GM04504 (cell line): ENCODE measurements around the gene MLPH.
"Not testable (repeated sequence)": the region's sequence is repeated elsewhere in the genome, so short reads cannot be mapped to it uniquely, and the experiment has no call there.

ENCODE experiments used
- DNase-seq: peaks from one replicate; pipeline ENCODE4 v3.0.0-alpha.2; 2012; ENCODE audit warnings: low read depth

Gene MLPH

GRCh38 chr2:237458519-237458918, 28.5 kb upstream of the MLPH start:
- no peak for DNase-seq

- no peak for DNase-seq
Observed at GRCh38 chr2:237459226-237459625, 27.8 kb upstream of the MLPH start.

DNA sequence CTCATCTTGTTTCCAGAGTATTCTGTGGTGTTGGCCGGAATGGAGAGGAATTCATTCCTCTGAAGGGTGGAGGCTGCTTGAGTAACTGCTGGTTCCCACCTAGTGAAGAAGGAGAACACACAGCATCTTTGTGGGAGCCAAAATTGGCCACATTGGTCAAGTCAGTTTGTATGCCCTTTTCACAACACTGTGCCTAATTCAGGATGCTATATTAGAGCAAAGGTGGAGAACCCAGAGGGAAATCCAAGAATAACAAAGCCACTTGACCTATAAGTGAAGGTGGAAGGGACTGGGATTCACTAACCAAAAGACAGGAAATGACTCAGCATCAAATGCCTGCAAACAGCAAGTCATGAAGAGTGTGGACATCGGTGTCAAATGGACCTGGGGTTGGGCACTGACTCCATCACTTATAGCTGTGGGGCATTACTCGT, 27.3 kb upstream of the MLPH start:
- DNase-seq, result peak; percentile 53

DNA sequence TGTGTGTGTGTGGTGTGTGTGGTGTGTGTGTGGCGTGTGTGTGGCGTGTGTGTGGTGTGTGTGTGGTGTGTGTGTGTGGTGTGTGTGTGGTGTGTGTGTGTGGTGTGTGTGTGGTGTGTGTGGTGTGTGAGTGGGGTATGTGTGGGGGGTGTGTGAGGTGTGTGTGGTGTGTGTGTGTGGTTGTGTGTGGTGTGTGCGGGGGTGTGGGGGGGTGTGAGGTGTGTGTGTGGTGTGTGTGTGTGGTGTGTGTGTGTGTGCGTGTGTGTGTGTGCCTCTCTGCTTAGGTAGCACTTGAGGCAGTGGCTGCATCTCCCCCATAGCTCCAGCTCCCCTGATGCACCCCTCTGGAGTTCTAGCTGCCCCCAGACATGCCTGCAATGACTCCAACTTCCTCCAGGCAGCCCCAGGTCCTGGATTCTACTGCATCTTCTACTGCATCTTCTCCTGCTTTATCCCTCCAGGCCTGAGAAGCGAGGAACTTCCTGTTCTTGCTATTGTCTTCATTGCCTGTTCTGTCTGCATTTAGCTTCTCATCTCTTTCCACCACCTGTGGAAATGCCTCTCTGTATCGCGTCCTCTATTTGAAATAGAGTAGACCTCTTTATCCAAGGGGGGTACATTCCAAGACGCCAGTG, 22.2 kb upstream of the MLPH start:
- no peak for DNase-seq

DNA sequence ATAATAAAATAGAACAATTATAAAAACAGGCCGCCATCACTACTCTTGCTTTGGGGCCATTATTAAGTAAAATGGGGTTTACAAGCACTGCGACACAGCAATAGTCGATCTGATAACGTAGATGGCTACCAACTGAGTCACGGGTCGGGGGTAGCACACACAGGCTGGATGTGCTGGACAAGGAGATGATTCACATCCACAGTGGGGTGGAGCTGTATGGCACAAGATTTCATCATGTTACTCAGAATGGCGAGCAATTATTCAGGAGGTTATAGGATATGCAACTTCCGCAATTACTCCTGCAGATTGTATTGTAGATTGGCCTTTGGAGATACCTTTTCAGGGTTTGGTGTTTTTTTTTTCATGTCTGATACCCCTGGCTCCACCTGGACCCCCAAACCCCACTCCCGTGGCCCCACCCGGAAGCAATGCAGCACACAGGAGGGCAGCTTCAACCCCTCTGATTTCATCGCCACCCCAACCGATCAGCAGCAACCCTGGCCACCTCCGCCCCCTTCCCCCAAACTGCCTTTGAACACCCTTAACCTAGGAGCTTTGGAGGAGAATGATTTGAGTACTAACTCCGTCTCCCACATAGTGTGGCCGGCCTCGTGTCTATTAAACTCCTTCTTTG, 21.4 kb upstream of the MLPH start:
- no peak for DNase-seq

DNA sequence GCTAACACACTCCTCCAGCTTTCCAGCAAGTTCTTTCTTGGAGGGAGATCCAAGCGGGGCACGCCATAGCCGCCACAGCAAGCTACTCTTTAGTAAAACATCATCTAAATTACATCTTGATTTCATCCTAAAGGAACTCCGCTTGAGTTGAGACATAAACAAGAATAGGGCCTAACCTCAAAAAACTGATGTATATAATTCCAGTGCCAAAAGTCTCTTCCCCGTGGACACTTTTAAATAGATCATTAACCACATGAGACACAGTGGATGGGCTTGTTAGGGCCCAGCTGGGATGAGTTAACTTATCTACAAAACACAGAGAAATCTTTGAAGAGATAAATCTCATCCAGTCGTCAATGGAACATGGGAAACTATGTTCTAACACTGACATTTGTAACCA, 20.8 kb upstream of the MLPH start:
- DNase-seq, result no peak

DNA sequence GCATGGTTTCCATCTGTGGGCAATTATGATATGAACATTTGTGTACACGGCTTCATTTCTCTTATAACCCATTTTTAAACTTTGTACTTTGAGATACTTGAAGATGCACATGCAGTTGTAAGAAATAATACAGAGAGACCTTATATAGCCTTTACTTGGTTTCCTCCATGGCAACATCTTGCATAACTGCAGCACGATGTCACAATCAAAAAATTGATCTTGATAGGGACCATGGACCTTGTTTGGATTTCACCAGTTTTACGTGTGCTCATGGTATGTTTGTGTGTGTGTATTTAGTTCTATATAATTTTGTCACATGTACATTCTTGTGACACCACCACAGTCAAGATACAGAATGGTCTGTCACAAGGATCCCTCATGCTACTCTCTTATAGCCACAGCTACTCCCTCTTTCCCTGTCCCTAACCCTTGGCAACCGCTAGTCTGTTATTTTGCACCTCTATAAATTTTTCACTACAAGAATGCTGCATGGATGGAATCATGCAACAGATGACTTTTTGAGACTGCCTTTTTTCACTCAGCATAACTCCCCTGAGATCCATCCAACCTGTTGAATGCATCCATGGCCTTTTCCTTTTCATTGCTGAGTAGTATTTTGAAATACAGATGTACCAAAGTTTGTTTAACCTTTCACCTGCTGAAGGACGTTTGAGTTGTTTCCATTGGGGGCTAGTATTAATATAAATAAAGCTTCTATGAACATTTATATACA, 19.4 kb upstream of the MLPH start:
- DNase-seq, result no peak

- DNase-seq, result not testable (repeated sequence)
Observed at GRCh38 chr2:237469410-237469809, 17.6 kb upstream of the MLPH start.

DNA sequence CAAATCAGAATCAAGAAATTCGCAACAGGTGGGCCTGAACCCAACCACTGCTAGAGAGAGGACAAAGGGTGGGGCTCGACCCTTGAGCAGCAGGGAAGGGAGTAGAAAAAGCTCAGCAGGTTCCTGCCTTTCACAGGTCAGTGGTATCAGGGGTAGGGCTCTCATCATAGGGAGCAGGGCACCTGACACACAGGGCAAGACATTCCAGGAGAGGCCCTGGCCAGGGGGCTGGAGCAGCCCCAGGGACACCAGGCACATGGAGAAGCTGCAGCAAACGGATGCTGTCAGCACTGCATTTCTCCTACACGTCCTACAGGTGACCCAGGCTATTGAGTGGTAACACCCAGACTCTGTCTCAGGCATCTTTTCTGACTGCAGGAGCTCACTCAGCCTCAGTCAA, 17.2 kb upstream of the MLPH start:
- no peak for DNase-seq

DNA sequence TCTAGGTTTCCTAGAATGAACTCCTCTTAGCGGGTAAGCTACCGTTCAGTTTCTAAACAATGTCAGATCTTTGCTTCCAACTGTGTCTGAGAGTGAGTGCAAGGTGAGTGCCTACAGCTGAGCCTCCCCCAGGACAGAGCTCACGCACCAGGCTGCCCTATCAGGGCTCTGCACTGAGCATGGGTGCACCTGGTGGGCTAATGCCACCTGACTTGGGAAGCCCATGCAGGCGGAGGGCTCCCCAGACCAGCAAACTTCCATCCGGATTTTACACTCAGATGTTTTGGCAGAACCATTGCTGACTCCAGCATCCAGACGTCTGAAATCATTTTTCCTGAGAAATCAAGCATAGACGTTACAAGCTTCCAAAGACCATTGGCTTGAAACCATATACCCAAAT, 16.1 kb upstream of the MLPH start:
- no peak for DNase-seq

- no peak for DNase-seq
Observed at GRCh38 chr2:237471438-237472186, 15.4 kb upstream of the MLPH start.

DNA sequence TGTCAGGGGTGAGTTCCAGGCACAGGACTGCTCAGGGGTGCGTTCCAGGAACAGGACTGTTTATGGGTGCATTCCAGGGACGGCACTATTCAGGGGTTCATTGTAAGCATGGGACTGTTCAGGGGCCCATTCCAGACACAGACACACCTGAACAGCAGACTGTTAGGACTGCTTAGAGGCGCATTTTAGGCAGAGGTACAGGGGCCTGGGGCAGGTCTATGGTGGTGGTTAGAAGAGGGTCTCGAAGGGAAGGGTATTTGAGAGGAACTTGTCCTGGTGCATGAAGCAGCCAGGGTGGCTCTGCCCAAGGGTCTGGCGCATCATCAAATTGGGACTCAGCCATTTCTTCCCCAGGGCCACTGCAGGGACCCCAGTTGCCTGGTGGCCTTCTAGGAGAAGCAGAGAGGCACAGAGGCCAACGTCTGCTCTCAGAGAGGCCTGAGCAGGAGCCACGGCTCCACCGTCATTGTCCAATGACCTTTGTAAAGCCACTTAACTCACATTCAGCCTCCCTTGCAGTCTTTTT, 14.8 kb upstream of the MLPH start:
- no peak for DNase-seq

GRCh38 chr2:237472909-237473877, 13.9 kb upstream of the MLPH start:
- no peak for DNase-seq

DNA sequence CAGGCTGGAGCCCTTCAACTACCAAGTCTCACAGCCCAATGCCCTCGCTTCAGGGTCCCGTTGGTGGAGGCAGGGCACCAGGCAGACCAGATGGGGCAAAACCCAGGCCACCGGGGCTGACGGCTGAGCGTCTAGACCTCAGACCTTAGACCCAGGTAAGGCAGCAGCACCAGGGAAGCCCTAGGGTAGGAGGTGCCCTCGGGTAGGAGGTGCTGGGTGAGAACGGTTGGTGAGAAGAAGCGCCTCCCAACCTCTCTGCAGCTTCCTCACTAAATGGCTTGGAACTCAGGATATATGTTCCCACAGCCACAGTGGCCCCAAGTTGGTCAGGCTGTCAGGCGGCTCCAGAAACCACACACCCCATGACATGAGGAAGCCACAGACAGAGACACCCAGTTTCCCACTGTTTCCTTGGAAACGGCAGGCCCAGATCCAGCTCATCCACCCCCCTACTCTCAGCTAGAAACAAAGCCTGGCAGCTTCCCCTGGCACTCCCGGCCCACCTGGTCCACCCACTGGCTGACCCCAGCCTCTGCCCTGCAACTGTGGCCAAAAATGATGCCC, 13.1 kb upstream of the MLPH start:
- DNase-seq, result no peak

DNA sequence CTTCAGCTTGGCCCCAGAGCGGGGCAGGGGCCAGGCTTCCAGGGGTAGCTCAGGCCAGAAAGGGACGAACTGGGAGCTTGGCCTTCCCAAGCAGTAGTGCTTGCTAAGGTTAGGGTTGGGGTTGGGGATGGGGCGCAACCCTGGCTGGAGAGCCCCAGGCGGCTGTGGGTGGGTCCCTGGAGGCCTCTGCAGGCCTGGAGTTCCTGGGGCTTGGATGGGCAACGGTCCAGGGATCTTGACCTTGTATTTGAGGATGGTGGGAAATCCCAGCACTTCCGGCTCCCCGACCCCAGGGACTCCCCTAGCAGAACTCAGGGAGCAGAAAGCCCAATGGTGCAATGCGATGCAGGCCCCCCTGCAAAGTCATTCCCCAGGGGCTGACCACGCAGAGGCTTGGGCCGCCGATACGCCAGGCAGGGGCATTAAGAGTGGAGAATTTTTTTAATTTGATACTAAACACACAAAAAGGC, 12.6 kb upstream of the MLPH start:
- DNase-seq, result no peak

- no peak for DNase-seq
Observed at GRCh38 chr2:237474931-237475703, 11.9 kb upstream of the MLPH start.

DNA sequence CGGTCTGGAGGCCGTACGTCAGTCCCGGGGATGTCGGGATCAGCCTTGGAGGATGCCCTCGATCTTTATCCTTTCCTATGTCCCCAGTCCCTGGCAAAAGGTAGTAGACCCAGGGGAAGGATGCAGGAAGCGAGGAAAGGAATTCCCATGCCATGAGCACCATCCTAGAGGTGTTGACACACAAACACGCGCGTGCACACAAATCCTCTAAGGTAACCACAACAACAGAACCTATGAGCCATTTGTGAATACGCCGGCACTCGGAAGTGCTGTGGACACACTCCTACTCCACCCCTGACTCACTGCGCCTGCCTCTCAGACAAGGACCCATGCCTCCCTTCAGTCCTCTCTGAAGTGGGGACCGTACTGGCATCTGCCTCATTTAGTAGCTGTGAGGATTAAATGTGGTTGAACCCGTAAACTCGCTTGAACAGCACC, 11.3 kb upstream of the MLPH start:
- no peak for DNase-seq

DNA sequence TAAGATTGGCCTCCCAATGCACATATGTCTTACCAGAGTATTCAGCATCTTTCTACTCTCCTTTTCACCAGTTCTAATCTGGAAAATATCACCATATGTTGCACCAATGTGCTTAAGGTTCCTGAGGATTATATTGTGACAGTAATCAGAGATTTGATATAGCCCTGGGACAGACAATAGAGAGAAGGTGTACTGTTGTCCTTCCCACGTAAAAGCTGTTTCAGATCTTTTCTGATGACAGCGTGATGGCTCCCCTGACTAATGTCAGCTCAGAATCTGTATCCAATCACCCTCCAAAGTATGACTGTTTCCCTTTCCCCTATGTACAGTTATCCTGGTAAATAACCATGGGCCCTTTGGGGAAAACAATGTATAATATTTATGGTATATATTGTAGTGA, 9.0 kb upstream of the MLPH start:
- no peak for DNase-seq

GRCh38 chr2:237478979-237479378, 8.1 kb upstream of the MLPH start:
- DNase-seq, result no peak

- DNase-seq, result no peak
Observed at GRCh38 chr2:237479747-237480146, 7.3 kb upstream of the MLPH start.
